Neural progenitor cell (in vitro differentiated cells): ENCODE results near the gene WDR20. TPM values are rescaled to one million over a fixed set of nuclear protein-coding genes. Genes with fewer than 3 reads are reported as not detected.

ENCODE experiments used
- DNase-seq: peaks from one replicate; pipeline ENCODE4 v3.0.0-alpha.2; 2016; ENCODE audit warnings: low spot score
- H2AFZ ChIP-seq: fragments of 200-600 bp; sonication (generic); replicated peaks from 2 replicates; pipeline ENCODE4 v1.6.1; 2016; ENCODE audit warnings: antibody characterized with exemption
- H3F3A ChIP-seq: fragments of 200-600 bp; sonication (generic); 2 replicates; pipeline ENCODE4 v1.6.1; 2016; ENCODE audit warnings: antibody characterized with exemption, low read depth
- H3K27ac ChIP-seq: fragments of 200-600 bp; sonication (generic); 2 replicates; pipeline ENCODE4 v1.5.1; 2016; ENCODE audit warnings: mild to moderate bottlenecking
- H3K27me3 ChIP-seq: fragments of 200-600 bp; sonication (generic); 2 replicates; pipeline ENCODE4 v1.6.1; 2016; ENCODE audit warnings: mild to moderate bottlenecking, moderate library complexity
- H3K36me3 ChIP-seq: fragments of 200-600 bp; sonication (generic); 2 replicates; pipeline ENCODE4 v1.5.1; 2016
- H3K4me1 ChIP-seq: fragments of 200-600 bp; sonication (generic); 2 replicates; pipeline ENCODE4 v1.6.1; 2016; ENCODE audit warnings: mixed run types
- H3K4me2 ChIP-seq: fragments of 200-600 bp; sonication (generic); 2 replicates; pipeline ENCODE4 v1.6.1; 2016
- H3K4me3 ChIP-seq: fragments of 200-600 bp; sonication (generic); 2 replicates; pipeline ENCODE4 v1.5.1; 2016
- H3K79me2 ChIP-seq: fragments of 200-600 bp; sonication (generic); 2 replicates; pipeline ENCODE4 v1.6.1; 2016; ENCODE audit warnings: low read depth
- H3K9ac ChIP-seq: fragments of 200-600 bp; sonication (generic); 2 replicates; pipeline ENCODE4 v1.6.1; 2016
- H3K9me3 ChIP-seq: fragments of 200-600 bp; sonication (generic); 2 replicates; pipeline ENCODE4 v1.5.1; 2016; ENCODE audit warnings: low read depth
- H4K20me1 ChIP-seq: fragments of 200-600 bp; sonication (generic); 2 replicates; pipeline ENCODE4 v1.6.1; 2016; ENCODE audit warnings: low read depth
- H3K27ac Mint-ChIP-seq: 3 replicates; pipeline ENCODE4 v1.8.0; 2021; ENCODE audit warnings: mixed read lengths
- H3K27me3 Mint-ChIP-seq: 2 replicates; pipeline ENCODE4 v1.8.0; 2022; ENCODE audit warnings: low read depth, mild to moderate bottlenecking, inconsistent platforms, moderate library complexity, mixed read lengths; ENCODE audit not compliant: insufficient read depth
- H3K36me3 Mint-ChIP-seq: 3 replicates; pipeline ENCODE4 v1.8.0; 2021; ENCODE audit warnings: mixed read lengths
- H3K4me1 Mint-ChIP-seq: 3 replicates; pipeline ENCODE4 v1.8.0; 2021; ENCODE audit warnings: mixed read lengths
- H3K4me3 Mint-ChIP-seq: 3 replicates; pipeline ENCODE4 v1.8.0; 2021; ENCODE audit warnings: mild to moderate bottlenecking, moderate library complexity, mixed read lengths
- H3K9me3 Mint-ChIP-seq: 3 replicates; pipeline ENCODE4 v1.8.0; 2020; ENCODE audit warnings: mixed read lengths
- CTCF ChIP-seq: fragments of 200-600 bp; sonication (generic); IDR thresholded peaks from 2 replicates; pipeline ENCODE4 v1.5.1; 2017; ENCODE audit warnings: antibody characterized with exemption, mild to moderate bottlenecking
- EZH2 ChIP-seq: fragments of 200-600 bp; sonication (generic); IDR thresholded peaks from 2 replicates; pipeline ENCODE4 v1.6.1; 2017; ENCODE audit warnings: antibody characterized with exemption, mild to moderate bottlenecking, moderate library complexity
- EZH2phosphoT487 ChIP-seq: fragments of 200-600 bp; sonication (generic); IDR thresholded peaks from 2 replicates; pipeline ENCODE4 v1.6.1; 2017; ENCODE audit warnings: antibody characterized with exemption
- total RNA-seq: library from RNA; depleted of rRNA; stranded (reverse); fragments of >200 nt; gene quantifications from 2 replicates; pipeline ENCODE4 v1.2.3, GENCODE V29; 2015; ENCODE audit warnings: low replicate concordance

Gene WDR20
- total RNA-seq, 1 donor from 2014 or later = 22.4 TPM

GRCh38 chr14:102255401-102256190 is 115.9 kb downstream of the WDR20 start:
- Mint-ChIP-seq H3K4me3 (peak overlapping the region; percentile 33), H3K4me1 (no peaks in the 10 kb centered on the region), H3K9me3 (no peaks in the 10 kb centered on the region), H3K36me3 (peaks cover 4% of the 10 kb centered on the region), H3K27ac (no peak overlapping the region), H3K27me3 (no peaks in the 10 kb centered on the region)
- Histone ChIP-seq H3K27ac (no peak overlapping the region), H3K79me2 (no peaks in the 10 kb centered on the region), H3K9ac (no peak overlapping the region), H4K20me1 (no peaks in the 10 kb centered on the region), H2AFZ (no peak overlapping the region), H3K27me3 (no peaks in the 10 kb centered on the region), H3K4me2 (no peak overlapping the region), H3K4me1 (no peaks in the 10 kb centered on the region), H3K9me3 (no peaks in the 10 kb centered on the region), H3K36me3 (no peaks in the 10 kb centered on the region), H3K4me3 (no peak overlapping the region), H3F3A (no peaks in the 10 kb centered on the region)
- TF ChIP-seq EZH2phosphoT487 (no peak), CTCF (no peak), EZH2 (no peak)
- DNase-seq = no peak

GRCh38 chr14:102256716-102257115 is 117.0 kb downstream of the WDR20 start:
- Histone ChIP-seq H3F3A (no peaks in the 10 kb centered on the region), H3K27ac (no peak overlapping the region), H3K4me3 (no peak overlapping the region), H3K4me1 (no peaks in the 10 kb centered on the region), H2AFZ (no peak overlapping the region), H3K9ac (no peak overlapping the region), H4K20me1 (no peaks in the 10 kb centered on the region), H3K36me3 (no peaks in the 10 kb centered on the region), H3K4me2 (no peak overlapping the region), H3K79me2 (no peaks in the 10 kb centered on the region), H3K9me3 (no peaks in the 10 kb centered on the region), H3K27me3 (no peaks in the 10 kb centered on the region)
- H3K27ac Mint-ChIP-seq = no peak overlapping the region
- no peaks in the 10 kb centered on the region for H3K4me1 Mint-ChIP-seq
- H3K27me3 Mint-ChIP-seq = no peaks in the 10 kb centered on the region
- peaks cover 4% of the 10 kb centered on the region for H3K36me3 Mint-ChIP-seq
- no peak for DNase-seq
- no peak overlapping the region for H3K4me3 Mint-ChIP-seq
- H3K9me3 Mint-ChIP-seq = no peaks in the 10 kb centered on the region
- no peak for TF ChIP-seq EZH2phosphoT487
- no peak for TF ChIP-seq EZH2
- TF ChIP-seq CTCF = no peak

GRCh38 chr14:102258136-102258535 is 118.4 kb downstream of the WDR20 start:
- Mint-ChIP-seq H3K27ac (no peak overlapping the region), H3K4me3 (no peak overlapping the region), H3K9me3 (no peaks in the 10 kb centered on the region)

More at GRCh38 chr14:102258136-102258535, 118.4 kb downstream of the WDR20 start:
- TF ChIP-seq EZH2phosphoT487 = no peak
- Mint-ChIP-seq H3K4me1 (peaks cover 7% of the 10 kb centered on the region), H3K36me3 (peaks cover 4% of the 10 kb centered on the region), H3K27me3 (no peaks in the 10 kb centered on the region)
- H2AFZ ChIP-seq = no peak overlapping the region
- no peak overlapping the region for H3K4me2 ChIP-seq
- no peaks in the 10 kb centered on the region for H4K20me1 ChIP-seq
- H3K79me2 ChIP-seq = no peaks in the 10 kb centered on the region
- peaks cover 12% of the 10 kb centered on the region for H3F3A ChIP-seq
- H3K27me3 ChIP-seq = no peaks in the 10 kb centered on the region
- H3K4me1 ChIP-seq = peaks cover 8% of the 10 kb centered on the region
- DNase-seq = no peak
- no peak overlapping the region for H3K27ac ChIP-seq
- no peak overlapping the region for H3K9ac ChIP-seq
- H3K9me3 ChIP-seq = no peaks in the 10 kb centered on the region
- no peaks in the 10 kb centered on the region for H3K36me3 ChIP-seq
- H3K4me3 ChIP-seq = no peak overlapping the region

Other genes starting within 250 kb of the WDR20 start
- 237 and 309 TPM in 2 replicates for gene DYNC1H1, start 175.3 kb upstream of the WDR20 start, total RNA-seq
- 656 and 746 TPM in 2 replicates for gene HSP90AA1, start 52.9 kb upstream of the WDR20 start, total RNA-seq
- gene MOK, start 165.3 kb downstream of the WDR20 start, total RNA-seq = 9.3 and 9.9 TPM in 2 replicates
- 13.7 and 22.6 TPM in 2 replicates for gene ZNF839, start 179.8 kb downstream of the WDR20 start, total RNA-seq
- 30.4 and 53.5 TPM in 2 replicates for gene CINP, start 223.0 kb downstream of the WDR20 start, total RNA-seq
- 8.4 and 13.1 TPM in 2 replicates for gene TECPR2, start 223.0 kb downstream of the WDR20 start, total RNA-seq